ENCODE data around the gene LPO. TPM values are rescaled to one million over a fixed set of nuclear protein-coding genes. Genes with fewer than 3 reads are reported as not detected.

LPO gene
- total and polyA plus RNA-seq, 10 of the 15 experiments (the other 5 are each of a cell fraction or from before 2014, with no cell fraction given) = 0.03 to 0.11 (median 0.06) TPM; not detected in 7

DNA sequence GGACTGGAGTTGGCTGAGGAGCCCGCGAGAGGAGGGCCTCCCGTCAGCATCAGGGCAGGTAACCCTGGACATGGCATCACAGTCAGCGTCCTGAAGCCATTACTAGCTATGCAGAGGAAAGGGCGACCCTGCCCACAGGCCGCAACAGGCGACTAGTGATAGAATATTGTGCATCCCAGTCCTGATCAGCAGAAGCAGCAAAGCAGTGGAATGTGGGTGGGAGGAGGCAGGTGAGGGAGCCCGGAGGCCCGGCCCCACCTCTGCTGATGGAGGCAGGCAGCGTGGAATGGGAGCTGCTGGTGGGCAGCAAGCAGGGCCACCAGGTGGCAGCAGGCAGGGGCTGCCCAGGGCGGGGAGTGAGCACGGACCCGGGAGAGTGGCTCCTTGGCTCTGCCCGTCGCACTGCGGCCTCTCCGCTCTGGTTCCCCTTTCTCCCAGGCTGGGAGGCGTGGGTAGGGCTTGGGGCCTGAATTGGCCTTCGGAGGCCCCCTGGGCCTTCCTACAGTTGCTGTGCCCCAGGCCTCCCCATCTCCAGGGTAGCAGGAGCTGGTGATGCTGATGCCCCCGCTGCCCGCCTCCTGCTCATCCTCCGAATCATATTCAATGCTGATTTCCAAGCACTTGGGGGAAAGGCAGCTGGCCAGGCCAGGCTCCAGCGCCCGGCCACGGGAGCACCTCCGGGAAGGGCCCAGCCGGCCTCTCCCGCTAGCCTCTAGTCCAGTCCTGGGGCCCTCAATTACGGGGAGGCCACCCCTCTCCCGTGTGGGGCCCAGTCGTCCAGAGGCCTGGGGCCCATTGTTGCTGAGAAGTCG is 70.0 kb downstream of the LPO start:
- TF ChIP-seq SIX5 (IDR thresholded peaks at IDR 0.05; ENCODE audit: low read depth, low read length, severe bottlenecking) = no peak
- no peak for TF ChIP-seq EGR1 (IDR thresholded peaks at IDR 0.05; ENCODE audit: borderline replicate concordance in 1 of 2, low read depth in 2 of 2, low read length in 2 of 2)
- TF ChIP-seq ZNF274 (IDR thresholded peaks at IDR 0.05; ENCODE audit: insufficient read depth, insufficient read length) = no peak
- no peak for TF ChIP-seq IRF4 (IDR thresholded peaks at IDR 0.05; ENCODE audit: low read depth, low read length)
- TF ChIP-seq SMAD1 (IDR thresholded peaks at IDR 0.05; ENCODE audit: low read depth, partially characterized antibody) = no peak
- no peak for TF ChIP-seq TCF12 (IDR thresholded peaks at IDR 0.05; ENCODE audit: low read depth, low read length)
- no peak for TF ChIP-seq TCF7 (IDR thresholded peaks at IDR 0.05; ENCODE audit: borderline replicate concordance)
- no peak for TF ChIP-seq NRF1 (conservative IDR thresholded peaks at IDR 0.05; ENCODE audit: low read depth, low read length)
- TF ChIP-seq NR2C2 (IDR thresholded peaks at IDR 0.05; ENCODE audit: borderline replicate concordance, control insufficient read depth, insufficient read length, low read depth) = no peak
- TF ChIP-seq KLF5 (IDR thresholded peaks at IDR 0.05; ENCODE audit: partially characterized antibody) = no peak
- TF ChIP-seq KDM1A (IDR thresholded peaks at IDR 0.05; ENCODE audit: borderline replicate concordance) = no peak
- TF ChIP-seq CTCF (IDR thresholded peaks at IDR 0.05 in 2 of 3, conservative IDR thresholded peaks at IDR 0.05 in 1 of 3; ENCODE audit: control insufficient read depth in 2 of 3, extremely low read depth in 1 of 3, insufficient read depth in 1 of 3, low read depth in 3 of 3, low read length in 3 of 3) = peak in 2 of 3 experiments; percentile 22 to 33; a peak in 3 of 6 replicates
- 0 out of 2 replicates have a peak, but pooled peaks have one; percentile 4 for TF ChIP-seq POLR2A (IDR thresholded peaks at IDR 0.05; ENCODE audit: low read depth, low read length)
- TF ChIP-seq, protein P1, sequence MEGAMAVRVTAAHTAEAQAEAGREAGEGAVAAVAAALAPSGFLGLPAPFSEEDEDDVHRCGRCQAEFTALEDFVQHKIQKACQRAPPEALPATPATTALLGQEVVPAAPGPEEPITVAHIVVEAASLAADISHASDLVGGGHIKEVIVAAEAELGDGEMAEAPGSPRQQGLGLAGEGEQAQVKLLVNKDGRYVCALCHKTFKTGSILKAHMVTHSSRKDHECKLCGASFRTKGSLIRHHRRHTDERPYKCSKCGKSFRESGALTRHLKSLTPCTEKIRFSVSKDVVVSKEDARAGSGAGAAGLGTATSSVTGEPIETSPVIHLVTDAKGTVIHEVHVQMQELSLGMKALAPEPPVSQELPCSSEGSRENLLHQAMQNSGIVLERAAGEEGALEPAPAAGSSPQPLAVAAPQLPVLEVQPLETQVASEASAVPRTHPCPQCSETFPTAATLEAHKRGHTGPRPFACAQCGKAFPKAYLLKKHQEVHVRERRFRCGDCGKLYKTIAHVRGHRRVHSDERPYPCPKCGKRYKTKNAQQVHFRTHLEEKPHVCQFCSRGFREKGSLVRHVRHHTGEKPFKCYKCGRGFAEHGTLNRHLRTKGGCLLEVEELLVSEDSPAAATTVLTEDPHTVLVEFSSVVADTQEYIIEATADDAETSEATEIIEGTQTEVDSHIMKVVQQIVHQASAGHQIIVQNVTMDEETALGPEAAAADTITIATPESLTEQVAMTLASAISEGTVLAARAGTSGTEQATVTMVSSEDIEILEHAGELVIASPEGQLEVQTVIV (IDR thresholded peaks at IDR 0.05; ENCODE audit: borderline replicate concordance, partially characterized antibody) = no peak
- TF ChIP-seq STAT1 (conservative IDR thresholded peaks at IDR 0.05) = no peak
- TF ChIP-seq WRNIP1 (IDR thresholded peaks at IDR 0.05; ENCODE audit: borderline replicate concordance, low read depth, low read length) = no peak
- Histone ChIP-seq H3K27ac (ENCODE audit: control insufficient read depth, insufficient read depth) (no peak overlapping the region), H3K9me3 (replicated peaks; ENCODE audit: control insufficient read depth, insufficient read depth, low read length) (no peaks in the 10 kb centered on the region), H3K9ac (ENCODE audit: control insufficient read depth, insufficient read depth, low read length) (no peak overlapping the region), H3K4me1 (ENCODE audit: control insufficient read depth, insufficient read depth, low read length) (no peaks in the 10 kb centered on the region), H3K27me3 (replicated peaks in 1 of 2; ENCODE audit: control insufficient read depth in 2 of 2, insufficient read depth in 2 of 2, low read length in 1 of 2) (no peaks in the 10 kb centered on the region), H3K79me2 (ENCODE audit: control insufficient read depth, insufficient read depth, low read length) (no peaks in the 10 kb centered on the region), H4K20me1 (ENCODE audit: control insufficient read depth, insufficient read depth) (no peaks in the 10 kb centered on the region), H3K4me2 (ENCODE audit: control insufficient read depth, insufficient read depth) (no peak overlapping the region), H3K36me3 (ENCODE audit: control insufficient read depth in 2 of 2, insufficient read depth in 2 of 2, low read length in 1 of 2) (0 out of 4 replicates have a peak, but pooled peaks cover 0 to 1% of the 10 kb centered on the region in 2 experiments), H2AFZ (ENCODE audit: control insufficient read depth, low read depth, low read length) (no peak overlapping the region), H3K4me3 (no peak overlapping the region)
- FAIRE-seq (no peak), ATAC-seq (peak; percentile 50), DNase-seq (ENCODE audit: low read depth, low spot score) (no peak)
- RAD21 ChIA-PET (ENCODE audit: unreplicated experiment) = interaction anchor here (0.5 to 1.5 kb wide), 3 partner anchors 9 to 293 kb away, joined by 3 to 4 read pairs (median 4); no protein-coding TSS in a partner anchor
- BruUV-seq (replicated peaks) = no TSS peak
- POLR2A ChIA-PET = interaction anchor here (0.6 kb wide), 1 partner anchor 36 kb away, joined by 3 read pairs; no protein-coding TSS in a partner anchor
- CTCF ChIA-PET = interaction anchor here (0.9 to 2.7 kb wide), 5 partner anchors 9 to 139 kb away, joined by 3 to 7 read pairs (median 3); partner anchors contain the start of gene RNF43
- in situ Hi-C loops (cut with MboI) = no loop called here
- 68% methylated on average over 32 of the region's 32 CpGs for WGBS (ENCODE audit: insufficient coverage, insufficient replicate concordance, low lambda C conversion rate, missing lambda C conversion rate)
- SMC1A ChIA-PET (ENCODE audit: uncharacterized antibody, unreplicated experiment) = interaction anchor here (1.4 kb wide), 1 partner anchor 36 kb away, joined by 3 read pairs; no protein-coding TSS in a partner anchor
- intact Hi-C loops (cut with micrococcal nuclease; ENCODE audit: unreplicated experiment) = no loop called here

All from GM12878 (cell line).